Body of pancreas (tissue), 4 donors: ENCODE data around the gene CCT8. TPM values are rescaled to one million over a fixed set of nuclear protein-coding genes. Genes with fewer than 3 reads are reported as not detected.

Experiments used
- ATAC-seq: fragments of 150-250 bp; one replicate; pipeline ENCODE4 v1.9.1; 2016
- DNase-seq, 4 donors: peaks; one replicate each; pipeline ENCODE4 v3.0.0-alpha.2; 2019
- H3K27ac ChIP-seq, 4 donors: fragments of 200-600 bp; sonication (generic); 1 replicate in 3 of 4; 2 replicates in 1 of 4; pipeline versions ENCODE4 v1.5.1 to v1.6.1; 2016 to 2019; ENCODE audit warnings: mild to moderate bottlenecking in 1 of 4, mixed read lengths in 1 of 4, moderate library complexity in 1 of 4
- H3K27me3 ChIP-seq, 2 donors: fragments of 200-600 bp; sonication (generic); one replicate each; pipeline ENCODE4 v1.6.0; 2016; ENCODE audit warnings: mild to moderate bottlenecking in 1 of 2
- H3K36me3 ChIP-seq, 2 donors: fragments of 200-600 bp; sonication (generic); replicated peaks in 1 of 2; 2 replicates each; pipeline ENCODE4 v1.5.1; 2016; ENCODE audit warnings: low read depth in 2 of 2; ENCODE audit not compliant: insufficient read depth in 1 of 2
- H3K4me1 ChIP-seq: fragments of 200-600 bp; sonication (generic); one replicate; pipeline ENCODE4 v1.6.0; 2016
- H3K4me3 ChIP-seq, 2 donors: fragments of 200-600 bp; sonication (generic); 1 replicate in 1 of 2; 2 replicates in 1 of 2; pipeline ENCODE4 v1.5.1; 2016 to 2019
- H3K9me3 ChIP-seq, 3 donors: fragments of 200-600 bp; sonication (generic); 1 replicate in 2 of 3; 2 replicates in 1 of 3; pipeline ENCODE4 v1.5.1; 2016
- CTCF ChIP-seq, 7 experiments: fragments of 450-650 bp in 4 of 7; fragments of 200-600 bp in 3 of 7; sonication (generic) in 3 of 7; IDR thresholded peaks; one replicate each; pipeline ENCODE4 v1.5.1; 2016 to 2019; ENCODE audit warnings: antibody characterized with exemption in 7 of 7
- POLR2A ChIP-seq, 3 donors: fragments of 450-650 bp; IDR thresholded peaks; one replicate each; pipeline ENCODE4 v1.6.1; 2016; ENCODE audit warnings: antibody characterized with exemption in 3 of 3, mild to moderate bottlenecking in 2 of 3
- WGBS, 2 donors: methylation state at CpG; one replicate each; pipeline ENCODE4 v1.1.5; 2017; 5-methylcytosine and 5-hydroxymethylcytosine counted together
- intact Hi-C: fragments of 100-400 bp; cut with DNase I; formaldehyde crosslinking; loops from one replicate; pipeline ENCODE4 v1.15.1; 2023
- total RNA-seq, 2 donors: library from RNA; depleted of rRNA; stranded (reverse); fragments of >200 nt; gene quantifications; one replicate each; pipeline ENCODE4 v1.1.0, GENCODE V29; 2016

The CCT8 gene
- total RNA-seq, 2 donors from 2014 or later: 46.1 to 73.4 TPM

GRCh38 chr21:29074783-29075182, 1.3 kb upstream of the CCT8 start:
- Histone ChIP-seq H3K27ac (no peak overlapping the region), H3K4me1 (peaks cover 31% of the 10 kb centered on the region), H3K4me3 (no peak overlapping the region), H3K36me3 (no peaks in the 10 kb centered on the region), H3K9me3 (no peaks in the 10 kb centered on the region), H3K27me3 (no peaks in the 10 kb centered on the region)
- intact Hi-C loops: no loop called here
- DNase-seq (no peak), ATAC-seq (no peak)
- WGBS, 2 donors: 92 to 93% methylated on average over 4 of the region's 4 CpGs
- TF ChIP-seq CTCF (IDR thresholded peaks at IDR 0.05): no peak
- TF ChIP-seq POLR2A (IDR thresholded peaks at IDR 0.05): no peak

- H3K36me3 ChIP-seq: peaks cover 0 to 2% of the 10 kb centered on the region in 2 donors
- H3K27ac ChIP-seq: peak overlapping the region; percentile 8 to 90 (median 82)
- H3K4me3 ChIP-seq: peak overlapping the region; percentile 33 to 91
- ATAC-seq (peak; percentile 7), DNase-seq (no peak)
- H3K9me3 ChIP-seq: no peaks in the 10 kb centered on the region
- TF ChIP-seq POLR2A (IDR thresholded peaks at IDR 0.05) (no peak), CTCF (IDR thresholded peaks at IDR 0.05) (no peak)
- H3K4me1 ChIP-seq: peaks cover 23% of the 10 kb centered on the region
- 6 to 8% methylated on average over 9 of the region's 9 CpGs for WGBS, 2 donors
- intact Hi-C loops: no loop called here
- no peaks in the 10 kb centered on the region for H3K27me3 ChIP-seq
Measured at GRCh38 chr21:29074007-29074376, 544 bp upstream of the CCT8 start.

- ATAC-seq: no peak
- no peaks in the 10 kb centered on the region for H3K27me3 ChIP-seq
- peaks cover 0 to 8% of the 10 kb centered on the region in 2 donors for H3K36me3 ChIP-seq
- H3K4me1 ChIP-seq: peaks cover 21% of the 10 kb centered on the region
- DNase-seq: no peak
- H3K4me3 ChIP-seq: peak overlapping the region; percentile 82 to 91
- 1 to 2% methylated on average over 13 of the region's 13 CpGs for WGBS, 2 donors
- TF ChIP-seq CTCF (IDR thresholded peaks at IDR 0.05): peak in 1 of 7 experiments; percentile 3
- TF ChIP-seq POLR2A (IDR thresholded peaks at IDR 0.05): no peak
- peak overlapping the region; percentile 75 to 90 (median 86) for H3K27ac ChIP-seq
- intact Hi-C loops: no loop called here
- no peaks in the 10 kb centered on the region for H3K9me3 ChIP-seq
Measured at GRCh38 chr21:29072873-29073221, 601 bp downstream of the CCT8 start.

GRCh38 chr21:29064850-29065481, 8.5 kb downstream of the CCT8 start:
- no peaks in the 10 kb centered on the region for H3K4me1 ChIP-seq
- H3K9me3 ChIP-seq: no peaks in the 10 kb centered on the region
- no peaks in the 10 kb centered on the region for H3K27me3 ChIP-seq
- no peak for ATAC-seq
- TF ChIP-seq CTCF (IDR thresholded peaks at IDR 0.05): no peak
- TF ChIP-seq POLR2A (IDR thresholded peaks at IDR 0.05): no peak
- WGBS, 2 donors: 71 to 83% methylated on average over 3 of the region's 3 CpGs
- no peak overlapping the region for H3K27ac ChIP-seq
- DNase-seq: no peak
- H3K4me3 ChIP-seq: no peak overlapping the region
- intact Hi-C loops: loop anchor here (10.0 kb wide), 1 partner anchor 100 kb away; no protein-coding TSS in a partner anchor
- H3K36me3 ChIP-seq: peaks cover 14 to 76% of the 10 kb centered on the region in 2 donors

DNA sequence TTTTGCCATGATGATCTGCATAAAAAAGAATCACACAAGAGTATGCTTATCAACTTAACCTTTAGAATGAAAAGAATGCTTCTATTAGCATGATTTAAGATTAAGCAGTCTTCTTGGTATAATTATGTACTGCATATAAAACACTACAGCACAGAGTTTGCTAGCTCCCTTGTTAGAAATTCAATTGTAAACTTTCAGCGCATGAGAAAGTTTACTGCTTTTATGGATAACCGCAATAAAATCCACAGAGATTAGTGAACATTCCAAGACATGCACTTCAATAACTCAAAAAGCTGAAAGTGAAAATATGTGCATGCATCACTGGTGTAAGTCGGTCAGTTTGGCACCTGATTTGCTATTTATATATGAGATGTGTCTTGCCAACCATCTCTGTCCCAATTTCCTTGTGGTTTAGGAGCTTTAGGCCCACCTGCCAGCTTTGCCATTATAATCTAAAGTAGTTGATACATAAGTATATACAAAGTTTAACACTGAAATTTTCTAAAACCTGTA, 16.9 kb downstream of the CCT8 start:
- H3K27me3 ChIP-seq: no peaks in the 10 kb centered on the region
- no peak overlapping the region for H3K4me3 ChIP-seq
- no peaks in the 10 kb centered on the region for H3K9me3 ChIP-seq
- H3K27ac ChIP-seq: peak overlapping the region in 1 of 4 donors; percentile 4
- ATAC-seq (no peak), DNase-seq (no peak)
- no peak for TF ChIP-seq CTCF (IDR thresholded peaks at IDR 0.05)
- TF ChIP-seq POLR2A (IDR thresholded peaks at IDR 0.05): no peak
- WGBS, 2 donors: 90 to 93% methylated on average over 3 of the region's 3 CpGs
- peaks cover 0 to 48% of the 10 kb centered on the region in 2 donors for H3K36me3 ChIP-seq
- intact Hi-C loops: no loop called here
- peaks cover 11% of the 10 kb centered on the region for H3K4me1 ChIP-seq
